ENCODE results near the gene NEK1. TPM values are rescaled to one million over a fixed set of nuclear protein-coding genes. Genes with fewer than 3 reads are reported as not detected.

NEK1 gene
- total and polyA plus RNA-seq, 2 of the 13 experiments (the other 11 are each of a cell fraction or from before 2014, with no cell fraction given) = 2.9 to 5.4 TPM

GRCh38 chr4:169611991-169612870 is at the start of gene NEK1 (continued):
- TF ChIP-seq NRL (CRISPR knock-in tag; IDR thresholded peaks at IDR 0.05; ENCODE audit: borderline replicate concordance) = no peak
- TF ChIP-seq MXD4 (CRISPR knock-in tag; IDR thresholded peaks at IDR 0.05) = peak; percentile 72
- TF ChIP-seq CHCHD3 (CRISPR knock-in tag; IDR thresholded peaks at IDR 0.05) = no peak
- TF ChIP-seq BRF2 (CRISPR knock-in tag; IDR thresholded peaks at IDR 0.05) = no peak
- no peak for TF ChIP-seq CCDC6 (CRISPR knock-in tag; IDR thresholded peaks at IDR 0.05)
- peak; percentile 54; the same call in 1 of the 2 replicates for TF ChIP-seq GATAD2A (CRISPR knock-in tag; IDR thresholded peaks at IDR 0.05)
- TF ChIP-seq ZNF460 (CRISPR knock-in tag; IDR thresholded peaks at IDR 0.05; ENCODE audit: borderline replicate concordance) = no peak
- TF ChIP-seq ZUFSP (CRISPR knock-in tag; IDR thresholded peaks at IDR 0.05; ENCODE audit: borderline replicate concordance) = no peak
- no peak for TF ChIP-seq DDIT3 (CRISPR knock-in tag; IDR thresholded peaks at IDR 0.05)
- no peak; the same call in 1 of the 2 replicates for TF ChIP-seq ZBTB10 (CRISPR knock-in tag; IDR thresholded peaks at IDR 0.05; ENCODE audit: borderline replicate concordance)
- TF ChIP-seq ZNF12 (CRISPR knock-in tag; IDR thresholded peaks at IDR 0.05) = 0 out of 2 replicates have a peak, but pooled peaks have one; percentile 11
- peak; percentile 73; the same call in 1 of the 2 replicates for TF ChIP-seq TGIF2 (CRISPR knock-in tag; IDR thresholded peaks at IDR 0.05)
- TF ChIP-seq ZBTB39 (CRISPR knock-in tag; IDR thresholded peaks at IDR 0.05) = 0 out of 2 replicates have a peak, but pooled peaks have one; percentile 46
- TF ChIP-seq BHLHE40 (IDR thresholded peaks at IDR 0.05; ENCODE audit: low read length) = no peak
- peak; percentile 93 for TF ChIP-seq POLR2G (IDR thresholded peaks at IDR 0.05; ENCODE audit: low read depth, low read length)
- TF ChIP-seq ZNF350 (CRISPR knock-in tag; IDR thresholded peaks at IDR 0.05; ENCODE audit: borderline replicate concordance, low read depth) = peak; percentile 78; the same call in 1 of the 2 replicates
- TF ChIP-seq GATAD1 (CRISPR knock-in tag; IDR thresholded peaks at IDR 0.05) = peak; percentile 90
- TF ChIP-seq HIVEP1 (CRISPR knock-in tag; IDR thresholded peaks at IDR 0.05) = peak; percentile 72
- TF ChIP-seq MED13 (CRISPR knock-in tag; IDR thresholded peaks at IDR 0.05) = no peak
- TF ChIP-seq KDM5A (IDR thresholded peaks at IDR 0.05; ENCODE audit: borderline replicate concordance, low read length) = no peak

Measured in HepG2 (cell line).